Activated naive CD8-positive, alpha-beta T cell treated with anti-CD3 and anti-CD28 coated beads, Interleukin-2, amount 10 ng/mL, durations not matched to agents 7 days and 5 days (primary cell): ENCODE results near the gene ELL3. TPM values are rescaled to one million over a fixed set of nuclear protein-coding genes. Genes with fewer than 3 reads are reported as not detected.
"Not testable (repeated sequence)": the region's sequence is repeated elsewhere in the genome, so short reads cannot be mapped to it uniquely, and the experiment has no call there.

Experiments used
- ATAC-seq: fragments of 150-1000 bp; cut with Tn5 transposase; one replicate; pipeline ENCODE4 v1.10.0; 2021; ENCODE audit warnings: low read depth, moderate library complexity
- POLR2A ChIA-PET: fragments of 350-600 bp; sonication (Branson Sonifier 250); formaldehyde crosslinking; loops from one replicate; lab custom pipeline; 2021; ENCODE audit warnings: antibody characterized with exemption; lab: Charles Lee
- DNase-seq: peaks from one replicate; pipeline ENCODE4 v3.0.0; 2021
- H3K27ac Mint-ChIP-seq: one replicate; pipeline ENCODE4 v1.8.0; 2022; ENCODE audit warnings: mild to moderate bottlenecking, mixed read lengths
- H3K27me3 Mint-ChIP-seq: one replicate; pipeline ENCODE4 v1.8.0; 2022; ENCODE audit warnings: mild to moderate bottlenecking, moderate library complexity, mixed read lengths
- H3K36me3 Mint-ChIP-seq: one replicate; pipeline ENCODE4 v1.8.0; 2021; ENCODE audit warnings: mild to moderate bottlenecking, mixed read lengths
- H3K4me1 Mint-ChIP-seq: one replicate; pipeline ENCODE4 v1.8.0; 2021; ENCODE audit warnings: mixed read lengths
- H3K4me3 Mint-ChIP-seq: one replicate; pipeline ENCODE4 v1.8.0; 2022; ENCODE audit warnings: mild to moderate bottlenecking, moderate library complexity, mixed read lengths
- H3K9me3 Mint-ChIP-seq: one replicate; pipeline ENCODE4 v1.8.0; 2021; ENCODE audit warnings: mixed read lengths
- microRNA-seq: library from miRNA; unstranded; fragments of <30 nt; microRNA quantifications from one replicate; pipeline ENCODE4 v1.2.0, GENCODE V29; 2022
- total RNA-seq, 2 experiments: library from RNA; stranded (reverse); gene quantifications; one replicate each; pipeline ENCODE4 v1.2.3, GENCODE V29; 2021

Gene ELL3
- total RNA-seq, 2 experiments from 2014 or later = 4.6 to 4.9 TPM

DNA sequence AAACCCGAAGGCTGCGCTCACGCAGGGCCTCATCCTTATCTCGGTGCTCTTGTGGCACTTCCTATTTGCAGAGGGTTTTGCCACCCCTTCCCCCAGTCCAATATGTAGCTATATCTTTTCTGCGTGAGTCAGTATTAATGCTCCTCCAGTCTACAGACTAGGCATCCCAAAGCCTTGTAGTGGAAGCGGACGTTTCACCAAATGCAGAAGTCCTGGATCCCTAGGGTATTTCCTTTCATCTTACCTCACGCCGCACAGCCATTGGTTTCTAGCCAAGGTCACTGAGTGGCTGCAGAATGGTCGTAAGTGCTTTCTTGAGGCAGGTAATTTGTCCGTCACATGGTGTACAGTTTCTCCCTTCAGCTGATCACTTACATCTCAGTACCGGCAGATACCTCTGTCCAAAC lies 29.9 kb downstream of the ELL3 start:
- H3K36me3 Mint-ChIP-seq, H3K9me3 Mint-ChIP-seq, DNase-seq, H3K27me3 Mint-ChIP-seq: not testable (repeated sequence)
- POLR2A ChIA-PET = interaction anchor here (0.6 to 1.9 kb wide), 3 partner anchors 28 to 1453 kb away, joined by 3 to 7 read pairs (median 7); partner anchors contain the start of gene MFAP1
- ATAC-seq = peak; percentile 11
- peak overlapping the region; percentile 88 for H3K4me3 Mint-ChIP-seq
- H3K4me1 Mint-ChIP-seq = peaks cover 32% of the 10 kb centered on the region
- peak overlapping the region; percentile 90 for H3K27ac Mint-ChIP-seq

GRCh38 chr15:43746245-43746902 lies 30.4 kb downstream of the ELL3 start, which contains the start of gene PDIA3:
TSS of gene PDIA3 (plus strand) at chr15:43746438. CDS start at chr15:43746540, 102 bp downstream.
- DNase-seq = peak; percentile 90
- not testable (repeated sequence) for H3K36me3 Mint-ChIP-seq, H3K27me3 Mint-ChIP-seq, H3K9me3 Mint-ChIP-seq
- H3K27ac Mint-ChIP-seq = peak within 1 kb of the TSS; percentile 90
- H3K4me3 Mint-ChIP-seq = peak within 1 kb of the TSS; percentile 88
- POLR2A ChIA-PET = interaction anchor here (0.6 to 1.9 kb wide), 5 partner anchors 28 to 1454 kb away, joined by 3 to 7 read pairs (median 5); partner anchors contain the start of genes ELL3 and MFAP1
- peak; percentile 78 for ATAC-seq
- peaks cover 29% of the 10 kb centered on the region for H3K4me1 Mint-ChIP-seq

DNA sequence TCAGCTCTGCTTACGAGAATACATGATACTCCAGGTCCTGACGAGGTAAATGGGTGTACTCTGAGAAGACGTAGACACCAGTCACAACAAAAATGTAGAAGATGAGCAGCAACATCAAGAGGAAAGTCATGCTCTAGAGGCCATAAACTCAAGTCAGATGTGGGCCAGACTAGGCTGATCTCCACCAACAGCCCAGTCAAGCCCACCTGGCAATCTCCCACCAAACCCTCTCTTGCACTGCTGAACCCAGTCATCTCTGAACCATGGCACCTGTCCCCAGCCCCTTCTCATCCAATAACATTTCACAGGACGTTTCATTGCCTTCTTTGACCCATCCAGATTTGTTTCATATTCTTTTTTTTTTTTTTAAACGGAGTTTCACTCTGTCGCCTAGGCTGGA lies 41.4 kb downstream of the ELL3 start:
- H3K4me3 Mint-ChIP-seq = no peak overlapping the region
- no peaks in the 10 kb centered on the region for H3K9me3 Mint-ChIP-seq
- peaks cover 9% of the 10 kb centered on the region for H3K4me1 Mint-ChIP-seq
- DNase-seq = no peak
- H3K27ac Mint-ChIP-seq = no peak overlapping the region
- H3K36me3 Mint-ChIP-seq = no peaks in the 10 kb centered on the region
- no peak for ATAC-seq
- no peaks in the 10 kb centered on the region for H3K27me3 Mint-ChIP-seq
- POLR2A ChIA-PET = no interaction called here

- H3K9me3 Mint-ChIP-seq, H3K27me3 Mint-ChIP-seq, H3K4me3 Mint-ChIP-seq, H3K27ac Mint-ChIP-seq, ATAC-seq, DNase-seq, H3K4me1 Mint-ChIP-seq, POLR2A ChIA-PET, H3K36me3 Mint-ChIP-seq: not testable (repeated sequence)
These were observed 48.6 kb downstream of the ELL3 start for GRCh38 chr15:43728053-43728725.

DNA sequence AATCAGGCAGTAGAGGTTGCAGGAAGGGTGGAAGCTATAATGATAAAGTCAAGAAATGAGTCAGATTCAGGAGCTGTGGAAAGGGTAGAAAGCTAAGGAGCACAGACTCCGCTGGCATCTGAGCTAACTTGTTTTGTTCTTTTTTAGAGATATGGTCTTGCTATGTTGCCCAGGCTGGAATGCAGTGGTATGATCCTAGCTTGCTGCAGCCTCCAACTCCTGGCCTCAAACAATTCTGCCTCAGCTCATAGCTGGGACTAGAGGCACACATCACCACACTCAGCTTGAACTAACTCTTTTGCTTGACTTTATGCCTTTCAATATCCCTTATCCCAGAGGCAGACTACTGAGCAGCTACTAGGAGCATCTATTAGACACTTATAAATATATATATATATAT lies 50.5 kb downstream of the ELL3 start:
- ATAC-seq, H3K4me1 Mint-ChIP-seq: not testable (repeated sequence)

GRCh38 chr15:43723151-43723550 lies 53.6 kb downstream of the ELL3 start:
- H3K36me3 Mint-ChIP-seq = no peaks in the 10 kb centered on the region
- POLR2A ChIA-PET = interaction anchor here (0.8 kb wide), 1 partner anchor 213 kb away, joined by 3 read pairs; no protein-coding TSS in a partner anchor
- peaks cover 9% of the 10 kb centered on the region for H3K27me3 Mint-ChIP-seq
- H3K4me1 Mint-ChIP-seq = no peaks in the 10 kb centered on the region
- no peaks in the 10 kb centered on the region for H3K9me3 Mint-ChIP-seq
- H3K27ac Mint-ChIP-seq = no peak overlapping the region
- no peak for DNase-seq
- no peak for ATAC-seq
- H3K4me3 Mint-ChIP-seq = no peak overlapping the region

More for the DNA sequence above, 50.5 kb downstream of the ELL3 start:
- POLR2A ChIA-PET, H3K27me3 Mint-ChIP-seq, H3K36me3 Mint-ChIP-seq, H3K4me3 Mint-ChIP-seq, H3K9me3 Mint-ChIP-seq, DNase-seq, H3K27ac Mint-ChIP-seq: not testable (repeated sequence)

Small RNA genes within 50 kb of the gene (microRNA-seq; reads per million reads assigned to microRNA genes)
- not detected for gene MIR1282

Other genes starting within 250 kb of the ELL3 start
- 10 to 100 TPM; 30.7 to 36.8 TPM for gene PPIP5K1, start 186.8 kb downstream of the ELL3 start, total RNA-seq
- not detected for gene CKMT1B, start 182.9 kb downstream of the ELL3 start, total RNA-seq
- 1 to 10 TPM; 2.1 to 2.6 TPM for gene STRC, start 158.2 kb downstream of the ELL3 start, total RNA-seq
- 1 to 10 TPM; 2.0 to 2.2 TPM for gene CATSPER2, start 128.1 kb downstream of the ELL3 start, total RNA-seq
- gene CKMT1A, start 83.1 kb downstream of the ELL3 start, total RNA-seq = not detected
- 100 to 1,000 TPM; 217 to 225 TPM for gene PDIA3, start 30.5 kb downstream of the ELL3 start, total RNA-seq
- 100 to 1,000 TPM; 926 to 987 TPM for gene SERF2, start 15.4 kb upstream of the ELL3 start, total RNA-seq
- under 1 TPM; 0.14 to 0.17 TPM for gene SERINC4, start 23.3 kb upstream of the ELL3 start, total RNA-seq
- 10 to 100 TPM; 17.2 to 18.3 TPM for gene HYPK, start 23.6 kb upstream of the ELL3 start, total RNA-seq
- 10 to 100 TPM; 33.6 to 35.3 TPM for gene MFAP1, start 47.7 kb upstream of the ELL3 start, total RNA-seq
- gene WDR76, start 50.0 kb upstream of the ELL3 start, total RNA-seq = 10 to 100 TPM; 68.3 to 71.4 TPM